ENCODE results near the gene DOK5. TPM values are rescaled to one million over a fixed set of nuclear protein-coding genes. Genes with fewer than 3 reads are reported as not detected.

The DOK5 gene
- total and polyA plus RNA-seq, 10 of the 15 experiments (the other 5 are each of a cell fraction or from before 2014, with no cell fraction given): 0.03 TPM; not detected in 9

DNA sequence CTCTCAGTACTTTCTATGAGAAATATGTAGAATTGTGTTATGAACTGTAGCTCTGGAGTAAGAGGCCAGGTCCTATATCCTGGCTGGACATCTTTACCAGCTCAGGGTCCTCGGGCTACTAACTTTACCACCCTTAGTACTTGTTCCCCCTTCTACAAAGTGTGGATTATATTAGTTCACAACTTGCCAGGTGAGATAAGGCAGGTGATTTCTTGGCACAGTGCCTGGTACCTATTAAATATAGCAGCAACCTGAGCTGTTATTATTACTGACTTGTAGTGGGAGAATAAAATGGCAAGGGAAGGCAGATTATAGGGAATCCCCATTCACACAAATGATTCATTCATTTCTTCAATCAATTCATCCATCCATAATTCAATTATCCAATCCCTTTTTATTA is 150.1 kb downstream of the DOK5 start (continued):
- TF ChIP-seq, protein P1, sequence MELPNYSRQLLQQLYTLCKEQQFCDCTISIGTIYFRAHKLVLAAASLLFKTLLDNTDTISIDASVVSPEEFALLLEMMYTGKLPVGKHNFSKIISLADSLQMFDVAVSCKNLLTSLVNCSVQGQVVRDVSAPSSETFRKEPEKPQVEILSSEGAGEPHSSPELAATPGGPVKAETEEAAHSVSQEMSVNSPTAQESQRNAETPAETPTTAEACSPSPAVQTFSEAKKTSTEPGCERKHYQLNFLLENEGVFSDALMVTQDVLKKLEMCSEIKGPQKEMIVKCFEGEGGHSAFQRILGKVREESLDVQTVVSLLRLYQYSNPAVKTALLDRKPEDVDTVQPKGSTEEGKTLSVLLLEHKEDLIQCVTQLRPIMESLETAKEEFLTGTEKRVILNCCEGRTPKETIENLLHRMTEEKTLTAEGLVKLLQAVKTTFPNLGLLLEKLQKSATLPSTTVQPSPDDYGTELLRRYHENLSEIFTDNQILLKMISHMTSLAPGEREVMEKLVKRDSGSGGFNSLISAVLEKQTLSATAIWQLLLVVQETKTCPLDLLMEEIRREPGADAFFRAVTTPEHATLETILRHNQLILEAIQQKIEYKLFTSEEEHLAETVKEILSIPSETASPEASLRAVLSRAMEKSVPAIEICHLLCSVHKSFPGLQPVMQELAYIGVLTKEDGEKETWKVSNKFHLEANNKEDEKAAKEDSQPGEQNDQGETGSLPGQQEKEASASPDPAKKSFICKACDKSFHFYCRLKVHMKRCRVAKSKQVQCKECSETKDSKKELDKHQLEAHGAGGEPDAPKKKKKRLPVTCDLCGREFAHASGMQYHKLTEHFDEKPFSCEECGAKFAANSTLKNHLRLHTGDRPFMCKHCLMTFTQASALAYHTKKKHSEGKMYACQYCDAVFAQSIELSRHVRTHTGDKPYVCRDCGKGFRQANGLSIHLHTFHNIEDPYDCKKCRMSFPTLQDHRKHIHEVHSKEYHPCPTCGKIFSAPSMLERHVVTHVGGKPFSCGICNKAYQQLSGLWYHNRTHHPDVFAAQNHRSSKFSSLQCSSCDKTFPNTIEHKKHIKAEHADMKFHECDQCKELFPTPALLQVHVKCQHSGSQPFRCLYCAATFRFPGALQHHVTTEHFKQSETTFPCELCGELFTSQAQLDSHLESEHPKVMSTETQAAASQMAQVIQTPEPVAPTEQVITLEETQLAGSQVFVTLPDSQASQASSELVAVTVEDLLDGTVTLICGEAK (IDR thresholded peaks at IDR 0.05; ENCODE audit: borderline replicate concordance): no peak
- TF ChIP-seq PAX5 (IDR thresholded peaks at IDR 0.05; ENCODE audit: borderline replicate concordance, low read depth, low read length) (no peak), SMAD5 (IDR thresholded peaks at IDR 0.05; ENCODE audit: low read depth) (no peak), RUNX3 (IDR thresholded peaks at IDR 0.05; ENCODE audit: low read length) (no peak), TBL1XR1 (IDR thresholded peaks at IDR 0.05; ENCODE audit: low read depth, low read length) (no peak)

GRCh38 chr20:54626126-54626525 is 150.7 kb downstream of the DOK5 start:
- Histone ChIP-seq H3K4me1 (ENCODE audit: control insufficient read depth, insufficient read depth, low read length) (no peaks in the 10 kb centered on the region), H4K20me1 (ENCODE audit: control insufficient read depth, insufficient read depth) (no peaks in the 10 kb centered on the region), H3K27me3 (replicated peaks in 1 of 2; ENCODE audit: control insufficient read depth in 2 of 2, insufficient read depth in 2 of 2, low read length in 1 of 2) (peaks cover 3 to 5% of the 10 kb centered on the region in 2 experiments; a peak in 3 of 4 replicates), H3K27ac (ENCODE audit: control insufficient read depth, insufficient read depth) (no peak overlapping the region), H3K36me3 (ENCODE audit: control insufficient read depth in 2 of 2, insufficient read depth in 2 of 2, low read length in 1 of 2) (no peaks in the 10 kb centered on the region), H3K9me3 (replicated peaks; ENCODE audit: control insufficient read depth, insufficient read depth, low read length) (no peaks in the 10 kb centered on the region; the same call in 2 of the 3 replicates), H3K4me2 (ENCODE audit: control insufficient read depth, insufficient read depth) (no peak overlapping the region), H3K9ac (ENCODE audit: control insufficient read depth, insufficient read depth, low read length) (no peak overlapping the region), H2AFZ (ENCODE audit: control insufficient read depth, low read depth, low read length) (no peak overlapping the region), H3K79me2 (ENCODE audit: control insufficient read depth, insufficient read depth, low read length) (no peaks in the 10 kb centered on the region), H3K4me3 (no peak overlapping the region)
- in situ Hi-C loops (cut with MboI) (loop anchor here (25.0 kb wide), 2 partner anchors 664 to 1064 kb away; no protein-coding TSS in a partner anchor), intact Hi-C loops (cut with micrococcal nuclease; ENCODE audit: unreplicated experiment) (no loop called here)
- no peak for DNase-seq (ENCODE audit: low read depth, low spot score)
- ATAC-seq: no peak
- ChIA-PET CTCF (interaction anchor here (1.5 kb wide), 1 partner anchor 14 kb away, joined by 4 read pairs; no protein-coding TSS in a partner anchor), POLR2A (no interaction called here), SMC1A (ENCODE audit: uncharacterized antibody, unreplicated experiment) (no interaction called here), RAD21 (ENCODE audit: unreplicated experiment) (no interaction called here)
- no peak for FAIRE-seq
- no TSS peak for BruUV-seq (replicated peaks)
- 68% methylated on average over 5 of the region's 5 CpGs for WGBS (ENCODE audit: insufficient coverage, insufficient replicate concordance, low lambda C conversion rate, missing lambda C conversion rate)
- TF ChIP-seq FOXK2 (IDR thresholded peaks at IDR 0.05) (no peak), HSF1 (IDR thresholded peaks at IDR 0.05; ENCODE audit: low read depth, low read length) (no peak), HCFC1 (IDR thresholded peaks at IDR 0.05; ENCODE audit: low read length) (no peak), NFYB (IDR thresholded peaks at IDR 0.05; ENCODE audit: insufficient read depth, low read depth, low read length) (no peak)
- TF ChIP-seq, protein P2, sequence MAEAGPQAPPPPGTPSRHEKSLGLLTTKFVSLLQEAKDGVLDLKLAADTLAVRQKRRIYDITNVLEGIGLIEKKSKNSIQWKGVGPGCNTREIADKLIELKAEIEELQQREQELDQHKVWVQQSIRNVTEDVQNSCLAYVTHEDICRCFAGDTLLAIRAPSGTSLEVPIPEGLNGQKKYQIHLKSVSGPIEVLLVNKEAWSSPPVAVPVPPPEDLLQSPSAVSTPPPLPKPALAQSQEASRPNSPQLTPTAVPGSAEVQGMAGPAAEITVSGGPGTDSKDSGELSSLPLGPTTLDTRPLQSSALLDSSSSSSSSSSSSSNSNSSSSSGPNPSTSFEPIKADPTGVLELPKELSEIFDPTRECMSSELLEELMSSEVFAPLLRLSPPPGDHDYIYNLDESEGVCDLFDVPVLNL (IDR thresholded peaks at IDR 0.05; ENCODE audit: low read depth, low read length): no peak
- TF ChIP-seq, protein P3, sequence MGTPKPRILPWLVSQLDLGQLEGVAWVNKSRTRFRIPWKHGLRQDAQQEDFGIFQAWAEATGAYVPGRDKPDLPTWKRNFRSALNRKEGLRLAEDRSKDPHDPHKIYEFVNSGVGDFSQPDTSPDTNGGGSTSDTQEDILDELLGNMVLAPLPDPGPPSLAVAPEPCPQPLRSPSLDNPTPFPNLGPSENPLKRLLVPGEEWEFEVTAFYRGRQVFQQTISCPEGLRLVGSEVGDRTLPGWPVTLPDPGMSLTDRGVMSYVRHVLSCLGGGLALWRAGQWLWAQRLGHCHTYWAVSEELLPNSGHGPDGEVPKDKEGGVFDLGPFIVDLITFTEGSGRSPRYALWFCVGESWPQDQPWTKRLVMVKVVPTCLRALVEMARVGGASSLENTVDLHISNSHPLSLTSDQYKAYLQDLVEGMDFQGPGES (IDR thresholded peaks at IDR 0.05): no peak
- TF ChIP-seq, protein P1 (IDR thresholded peaks at IDR 0.05; ENCODE audit: borderline replicate concordance): no peak
